Stromal cell of bone marrow (primary cell): ENCODE data around the gene NEURL1.
"Not testable (repeated sequence)": the region's sequence is repeated elsewhere in the genome, so short reads cannot be mapped to it uniquely, and the experiment has no call there.

Source experiments
- DNase-seq: peaks from one replicate; pipeline ENCODE4 v3.0.0-alpha.2; 2012; ENCODE audit warnings: low read depth

The NEURL1 gene

DNA sequence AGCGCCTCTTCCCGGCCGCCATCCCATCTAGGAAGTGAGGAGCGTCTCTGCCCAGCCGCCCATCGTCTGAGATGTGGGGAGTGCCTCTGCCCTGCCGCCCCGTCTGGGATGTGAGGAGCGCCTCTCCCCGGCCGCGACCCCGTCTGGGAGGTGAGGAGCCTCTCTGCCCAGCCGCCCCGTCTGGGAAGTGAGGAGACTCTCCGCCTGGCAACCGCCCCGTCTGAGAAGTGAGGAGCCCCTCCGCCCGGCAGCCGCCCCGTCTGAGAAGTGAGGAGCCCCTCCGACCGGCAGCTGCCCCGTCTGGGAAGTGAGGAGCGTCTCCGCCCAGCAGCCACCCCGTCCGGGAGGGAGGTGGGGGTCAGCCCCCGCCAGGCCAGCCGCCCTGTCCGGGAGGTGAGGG is 113.5 kb downstream of the NEURL1 start:
- DNase-seq: not testable (repeated sequence)

DNA sequence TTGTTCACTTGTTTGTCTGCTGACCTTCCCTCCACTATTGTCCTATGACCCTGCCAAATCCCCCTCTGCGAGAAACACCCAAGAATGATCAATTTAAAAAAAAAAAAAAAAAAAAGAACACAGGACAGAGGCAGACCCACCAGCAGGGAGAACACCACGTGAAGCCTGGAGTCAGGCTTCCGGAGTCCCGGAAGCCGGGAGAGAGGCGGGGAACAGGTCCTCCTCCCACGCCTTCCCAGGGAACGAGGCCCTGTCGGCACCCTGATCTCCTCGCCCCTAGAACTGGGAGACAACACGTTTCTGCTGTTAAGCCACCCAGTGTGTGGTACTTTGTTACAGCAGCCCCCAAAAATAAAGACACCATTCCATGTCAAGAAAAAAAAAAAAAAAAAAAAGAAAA is 114.6 kb downstream of the NEURL1 start:
- DNase-seq: not testable (repeated sequence)

DNA sequence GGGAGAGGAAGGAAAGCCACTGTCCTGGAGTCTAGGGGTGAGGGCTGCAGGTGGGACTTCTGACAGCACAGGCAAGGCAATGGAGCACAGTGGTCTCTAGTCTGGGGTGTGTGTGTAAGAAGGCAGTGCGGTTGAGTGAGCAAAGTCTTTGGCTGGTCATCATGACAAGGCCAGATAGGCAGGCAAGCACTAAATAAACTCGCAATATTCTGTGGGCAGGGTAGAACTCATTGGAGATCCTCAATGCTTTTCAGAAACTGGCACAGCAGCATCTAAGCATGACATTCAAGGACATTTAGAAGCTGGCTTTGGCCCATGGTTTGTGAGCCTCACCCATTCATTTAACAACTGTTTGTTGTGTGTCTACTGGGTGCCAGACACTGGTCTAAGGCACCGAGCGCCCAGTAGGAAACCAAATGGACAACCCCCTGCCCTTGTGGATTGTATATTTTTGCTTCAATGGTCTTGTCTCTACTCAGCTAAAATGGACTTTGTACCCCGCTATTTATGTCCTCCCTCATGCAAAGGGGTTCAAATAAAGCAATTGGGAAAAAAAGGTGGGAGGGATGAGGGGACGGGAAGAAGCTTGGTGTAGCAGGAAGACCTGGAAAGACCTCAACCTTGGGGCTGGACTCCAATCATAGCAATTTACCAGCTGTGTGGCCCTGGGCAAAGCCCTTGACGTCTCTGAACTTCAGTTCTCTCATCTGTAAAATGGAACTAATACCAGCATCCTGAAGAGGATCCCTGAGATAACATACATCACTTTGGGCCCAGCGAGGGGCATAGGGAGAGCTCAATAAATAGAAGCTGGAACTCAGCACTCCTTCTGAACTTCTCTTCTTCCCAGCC is 116.0 kb downstream of the NEURL1 start:
- no peak for DNase-seq

DNA sequence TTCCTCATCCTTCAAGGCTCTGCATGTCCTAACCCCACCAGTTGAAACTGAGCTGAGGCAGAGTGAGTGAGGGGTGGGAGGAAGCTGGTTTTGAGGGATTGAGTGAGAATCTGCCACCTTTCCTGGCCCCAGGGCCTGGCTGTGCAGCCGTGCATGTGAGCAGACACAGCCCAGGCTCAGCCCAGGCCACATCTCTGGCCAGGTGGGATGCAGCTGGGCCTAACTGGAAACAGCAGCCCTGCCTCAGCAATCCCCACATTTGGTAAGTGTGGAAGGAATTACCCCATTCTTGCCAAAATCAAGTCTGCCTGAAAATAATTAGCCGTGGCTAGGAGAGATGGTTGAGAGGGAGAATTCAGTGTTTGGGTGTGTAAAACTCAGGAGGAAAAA is 116.6 kb downstream of the NEURL1 start:
- DNase-seq: no peak

DNA sequence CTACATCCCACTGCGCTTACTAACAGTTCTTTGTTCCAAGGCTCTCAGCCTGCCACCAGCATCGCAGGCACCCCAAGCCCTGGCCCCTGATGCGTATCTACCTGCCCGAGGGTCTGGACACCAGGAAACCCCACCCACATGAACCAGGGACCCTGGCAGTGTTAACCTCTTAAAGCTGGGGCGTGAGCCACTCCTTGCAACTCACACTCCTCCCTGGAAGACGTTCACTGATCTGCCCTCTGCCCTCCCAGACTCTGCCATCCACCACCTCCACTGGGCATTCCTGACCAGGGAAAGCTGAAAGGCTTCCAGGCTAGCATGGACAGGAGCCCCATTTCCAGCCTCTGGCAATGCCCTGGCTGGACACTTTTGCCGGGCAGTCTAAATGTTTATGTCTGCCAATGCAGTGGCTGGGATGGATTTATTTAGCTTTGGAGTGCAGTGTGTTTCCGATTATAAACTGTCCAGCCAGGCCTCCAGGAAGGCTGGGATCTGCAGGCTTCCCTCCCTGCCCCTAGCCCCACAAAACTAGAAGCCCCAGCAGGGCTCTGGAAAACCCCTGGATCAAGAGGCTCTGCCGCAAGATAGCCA is 117.5 kb downstream of the NEURL1 start:
- no peak for DNase-seq

DNA sequence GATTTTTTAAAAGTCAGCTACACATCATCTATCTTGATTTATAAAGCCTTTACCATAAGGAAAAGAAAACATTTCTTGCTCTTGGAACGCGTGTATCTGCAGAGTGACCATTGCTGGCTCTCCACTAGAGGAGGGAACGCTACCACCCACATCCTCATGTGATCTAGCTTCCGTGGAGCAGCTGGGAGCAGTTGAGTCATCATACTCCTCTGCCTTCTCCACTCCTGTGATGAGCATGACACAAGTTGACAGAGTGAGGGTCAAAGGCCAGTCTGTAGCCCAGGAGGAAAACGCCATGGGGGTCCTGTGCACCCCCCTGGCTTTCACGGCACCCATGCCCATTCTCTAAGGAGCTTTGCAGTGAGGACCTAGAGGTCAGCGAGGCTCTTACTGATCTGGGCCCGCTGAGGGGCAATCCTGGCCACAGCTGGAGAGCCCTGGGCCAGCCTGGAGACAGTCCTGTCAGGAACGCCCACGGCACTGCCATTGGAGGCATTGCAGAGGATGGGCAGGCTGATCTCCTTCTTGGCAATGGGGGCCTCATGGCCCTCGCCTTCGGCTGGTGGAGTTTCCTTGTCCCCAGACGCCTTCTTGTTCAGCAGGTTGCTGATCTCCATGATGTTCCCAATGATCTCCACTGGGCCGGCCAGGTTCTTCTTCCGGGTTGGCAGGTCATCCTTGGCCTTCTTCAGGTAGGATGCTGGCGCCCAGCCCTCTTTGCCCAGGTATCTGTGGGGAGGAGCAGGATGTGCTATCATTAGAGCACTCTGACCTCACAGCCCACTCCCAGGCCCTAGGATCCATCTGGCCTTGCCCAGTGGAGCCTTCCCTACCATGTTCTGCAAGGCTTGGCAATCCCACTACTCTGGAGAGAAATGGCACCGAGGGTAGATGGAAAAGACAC is 119.2 kb downstream of the NEURL1 start:
- peak; percentile 72 for DNase-seq

DNA sequence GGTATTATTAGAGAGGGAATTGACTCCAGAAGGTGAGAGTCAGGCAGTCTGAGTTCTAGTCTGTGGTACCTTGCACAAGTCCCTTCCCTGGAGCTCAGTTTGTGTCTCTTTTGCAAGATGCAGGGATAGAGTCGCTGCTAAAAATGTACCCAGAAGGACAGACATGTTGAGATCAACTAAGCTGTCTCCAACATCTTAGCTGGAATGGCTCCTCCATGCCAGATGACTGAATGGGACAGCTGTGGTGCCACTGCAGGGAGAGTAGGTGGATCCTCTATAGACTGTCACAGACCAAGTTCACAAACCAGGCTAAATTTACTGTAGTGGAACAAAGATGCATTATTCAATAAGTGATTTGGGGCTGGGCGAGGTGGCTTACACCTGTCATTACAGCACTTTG is 120.1 kb downstream of the NEURL1 start:
- no peak for DNase-seq

DNA sequence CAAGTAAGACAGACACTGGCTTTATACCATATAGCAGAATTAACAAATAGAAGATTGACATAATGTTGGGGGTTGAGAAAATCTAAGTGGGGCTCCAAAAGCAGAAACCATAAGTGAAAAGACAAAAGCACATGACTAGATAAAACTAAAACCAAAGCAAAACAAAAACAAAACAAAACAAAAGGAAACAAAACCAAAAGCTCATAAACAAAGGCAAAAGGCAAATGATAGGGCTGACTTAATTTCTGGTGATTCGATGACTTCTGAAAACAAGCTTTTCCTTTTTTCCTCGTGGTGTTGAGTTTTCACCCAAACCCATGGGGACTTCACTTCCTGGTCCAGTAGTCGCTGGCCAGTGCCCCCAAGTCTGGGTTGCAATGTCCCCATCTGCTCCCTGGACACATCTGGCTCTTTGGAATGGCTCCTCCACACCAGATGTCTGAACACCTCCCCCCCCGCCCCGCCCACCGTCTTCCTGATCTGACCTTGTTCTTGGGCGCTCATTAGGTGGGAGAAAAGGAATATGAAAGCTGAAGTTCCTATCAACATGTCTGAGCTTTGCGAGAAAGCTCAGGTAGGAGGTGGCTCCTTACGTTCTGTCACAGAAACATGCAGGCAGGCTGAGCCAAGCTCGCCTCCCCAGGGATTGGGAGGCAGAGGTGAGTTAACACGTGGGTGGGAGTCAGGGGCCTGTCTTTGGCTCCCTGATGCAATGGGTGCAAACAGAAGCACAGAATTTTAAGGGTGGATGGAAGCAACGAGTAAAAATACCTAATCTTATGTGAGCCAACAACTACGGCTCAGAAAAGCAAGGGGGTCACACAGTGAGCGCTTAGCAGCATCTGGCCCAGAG is 121.0 kb downstream of the NEURL1 start:
- DNase-seq: no peak

DNA sequence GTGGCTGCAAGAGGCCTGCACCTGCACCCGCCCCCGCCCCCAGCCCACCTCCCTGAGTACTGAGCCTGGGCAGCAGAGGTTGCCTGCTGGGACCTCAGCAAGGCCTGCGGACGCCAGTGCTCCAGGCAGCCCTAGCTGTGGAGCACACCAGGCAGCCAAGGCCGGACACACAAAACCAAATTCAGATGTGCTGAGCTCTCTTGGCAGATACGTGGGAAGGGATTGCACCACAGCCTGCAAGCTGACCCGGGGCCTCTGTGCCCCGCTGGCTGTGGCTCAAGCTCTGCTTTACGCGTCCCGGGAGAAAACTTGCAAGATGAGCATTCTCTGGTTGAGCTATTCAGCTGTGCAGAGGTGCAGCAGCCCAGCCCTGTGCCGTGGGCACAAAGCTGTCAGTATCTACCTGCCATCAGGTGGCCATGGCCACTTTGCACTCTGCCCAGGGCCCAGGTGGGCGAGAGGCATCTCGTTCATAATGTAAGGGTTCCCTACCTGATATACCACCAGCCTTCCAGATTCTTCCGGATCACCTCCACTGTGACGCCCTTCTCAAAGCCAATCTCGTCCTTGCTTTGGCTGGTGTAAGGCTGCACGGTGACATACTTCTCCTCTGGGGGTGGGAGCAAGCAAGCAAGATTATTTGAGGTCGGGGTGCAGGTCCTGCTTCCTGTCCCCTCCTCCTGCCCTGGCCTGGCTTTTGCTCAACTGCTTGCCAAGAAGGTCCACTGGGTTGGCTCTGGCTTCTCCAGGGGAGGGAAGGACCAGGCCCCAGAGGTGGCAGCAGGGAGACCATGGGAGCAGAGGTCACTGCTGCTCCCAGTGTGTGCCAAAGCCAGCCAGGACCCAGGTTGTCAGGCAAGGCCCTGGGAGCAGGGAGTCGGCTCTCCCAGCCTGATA is 123.4 kb downstream of the NEURL1 start:
- peak; percentile 86 for DNase-seq

DNA sequence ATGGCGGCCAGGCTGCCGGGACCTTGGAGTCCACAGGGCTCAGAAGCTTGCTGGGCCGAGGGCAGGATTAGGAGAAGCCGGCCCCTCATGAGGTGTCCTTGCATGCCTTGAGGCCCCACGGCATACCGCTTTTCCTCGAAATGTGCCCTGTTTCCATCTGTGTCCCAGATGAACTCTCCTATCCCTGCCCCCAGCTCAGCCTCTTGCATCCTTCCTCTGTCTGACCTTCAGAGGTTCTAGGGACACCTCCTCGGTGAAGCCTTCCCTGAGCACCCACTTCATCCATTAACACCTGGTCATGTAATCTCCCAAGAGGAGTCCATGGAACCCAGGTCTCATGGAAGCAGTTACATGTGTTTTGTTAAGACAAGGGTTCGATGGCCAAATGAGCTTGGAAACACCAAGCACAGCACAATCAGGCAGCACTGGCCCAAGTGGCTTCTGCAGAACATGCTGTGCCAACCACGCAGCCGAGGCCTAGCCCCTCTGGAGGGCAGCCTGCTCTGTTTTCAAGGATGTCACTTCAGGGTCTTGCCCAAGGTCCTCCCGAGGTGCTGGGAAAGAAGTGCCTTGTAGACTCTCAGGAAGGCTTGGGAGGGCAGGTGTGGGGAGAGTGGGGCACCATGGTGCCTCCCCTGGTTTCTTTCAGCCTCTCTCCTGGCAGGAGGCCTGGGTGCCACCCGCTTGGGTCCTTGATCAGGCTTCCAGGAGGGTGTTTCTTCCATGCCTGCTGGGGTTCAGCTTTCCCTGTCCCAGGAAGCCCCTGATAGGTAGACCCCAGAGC is 124.3 kb downstream of the NEURL1 start:
- no peak for DNase-seq

DNA sequence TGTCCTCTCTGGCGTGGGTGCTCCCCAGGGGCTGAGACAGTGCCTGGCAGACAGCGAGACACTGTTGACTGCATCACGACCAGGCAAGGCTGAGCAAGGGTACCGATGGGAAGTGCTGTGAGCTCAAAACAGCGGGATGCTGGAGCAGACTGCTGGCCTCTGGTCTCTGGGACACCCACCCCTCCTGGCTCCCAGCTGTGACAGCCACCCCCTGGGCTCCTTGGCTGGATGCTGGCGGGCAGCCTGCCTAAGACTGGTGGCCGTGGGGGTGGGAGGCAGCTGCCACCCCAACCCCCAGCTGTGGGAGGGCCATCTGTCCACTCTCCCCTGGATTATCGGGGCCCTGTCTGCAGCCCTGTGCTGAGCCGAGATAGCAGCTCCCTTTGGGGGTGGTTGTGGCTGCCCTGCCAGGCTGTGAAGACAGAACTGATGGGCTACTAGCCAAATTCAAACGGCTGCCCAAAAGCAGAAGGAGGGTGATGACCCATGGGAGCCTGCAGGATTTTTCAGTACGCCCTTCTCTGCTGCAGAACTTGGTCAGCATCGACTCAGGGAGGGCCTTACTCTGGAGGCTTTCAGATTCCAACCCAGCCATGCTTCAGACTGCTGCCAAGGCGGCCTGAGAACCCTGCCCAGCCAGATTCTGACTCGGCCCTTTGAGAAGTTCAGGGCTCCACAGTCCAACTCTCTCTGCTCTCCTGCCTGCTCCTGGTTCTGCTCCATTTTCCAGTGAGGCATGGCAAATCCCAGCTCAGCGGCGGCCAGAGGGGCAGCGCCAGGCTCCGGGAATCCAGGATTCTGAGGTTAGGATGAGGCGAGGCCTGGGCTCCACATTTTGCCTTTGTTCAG is 125.3 kb downstream of the NEURL1 start:
- DNase-seq: peak; percentile 88

DNA sequence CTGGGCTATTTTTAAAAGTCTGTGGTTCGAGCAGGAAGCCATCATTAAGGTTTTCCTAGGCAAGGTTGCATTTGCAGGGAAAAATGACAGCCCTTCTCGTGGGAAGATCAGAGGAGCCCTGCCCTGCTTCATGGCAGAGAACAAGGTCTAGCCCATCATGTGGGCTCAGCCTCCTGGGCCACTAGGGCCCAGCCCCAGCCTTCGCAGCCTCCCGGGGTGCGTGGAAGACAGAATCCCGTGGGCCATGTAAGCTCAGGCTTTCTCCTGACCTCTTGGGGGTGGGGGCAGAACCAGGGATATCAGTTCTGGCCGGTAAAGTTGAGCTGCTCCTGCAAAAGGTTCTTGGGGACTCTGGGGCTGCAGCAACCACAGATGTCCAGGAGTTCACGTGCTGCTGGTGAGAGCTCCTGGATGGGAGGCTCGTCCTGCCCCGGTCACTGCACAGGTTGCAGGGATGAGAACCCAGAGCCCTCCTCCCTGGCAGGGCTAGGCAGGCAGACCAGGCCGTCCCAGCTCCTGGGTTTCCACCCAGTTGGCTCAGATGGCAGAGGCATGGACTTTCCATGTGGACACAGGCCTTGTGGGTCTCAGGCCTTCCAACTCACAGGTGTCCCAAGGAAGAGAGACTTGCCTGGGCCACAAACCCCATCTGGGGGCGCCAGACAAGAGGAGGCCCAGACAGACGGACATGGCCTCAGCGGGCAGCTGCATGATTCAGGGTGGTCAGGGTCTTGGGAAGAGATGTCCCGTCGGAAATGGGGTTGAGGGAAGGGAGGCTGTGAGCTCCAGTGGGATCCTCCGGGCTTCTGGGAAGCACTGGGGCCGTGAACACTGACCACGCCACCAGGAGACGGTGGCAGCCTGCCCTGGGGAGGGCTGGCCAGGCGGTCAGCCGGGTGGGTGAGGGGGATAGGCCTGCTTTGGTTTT is 126.2 kb downstream of the NEURL1 start:
- DNase-seq: no peak

DNA sequence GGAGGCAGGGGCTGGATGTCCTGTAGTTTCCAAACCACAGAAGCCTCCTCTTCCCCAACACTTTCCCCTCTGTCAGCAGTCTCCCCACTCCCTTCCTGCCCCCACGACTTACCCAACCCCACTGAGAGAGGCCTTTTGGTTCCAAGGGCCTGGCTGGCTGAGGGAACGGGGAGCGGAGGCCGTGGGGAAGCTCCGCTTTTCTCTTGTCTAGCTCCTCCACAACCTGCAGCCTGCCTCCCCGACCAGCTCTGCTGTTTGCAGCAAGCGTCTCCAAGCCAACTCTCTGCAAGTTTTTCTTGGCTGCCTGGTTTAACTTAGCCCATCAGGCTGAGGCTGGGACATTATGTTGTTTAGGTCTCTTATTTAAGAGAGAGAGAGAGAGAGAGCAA is 126.8 kb downstream of the NEURL1 start:
- DNase-seq: no peak

DNA sequence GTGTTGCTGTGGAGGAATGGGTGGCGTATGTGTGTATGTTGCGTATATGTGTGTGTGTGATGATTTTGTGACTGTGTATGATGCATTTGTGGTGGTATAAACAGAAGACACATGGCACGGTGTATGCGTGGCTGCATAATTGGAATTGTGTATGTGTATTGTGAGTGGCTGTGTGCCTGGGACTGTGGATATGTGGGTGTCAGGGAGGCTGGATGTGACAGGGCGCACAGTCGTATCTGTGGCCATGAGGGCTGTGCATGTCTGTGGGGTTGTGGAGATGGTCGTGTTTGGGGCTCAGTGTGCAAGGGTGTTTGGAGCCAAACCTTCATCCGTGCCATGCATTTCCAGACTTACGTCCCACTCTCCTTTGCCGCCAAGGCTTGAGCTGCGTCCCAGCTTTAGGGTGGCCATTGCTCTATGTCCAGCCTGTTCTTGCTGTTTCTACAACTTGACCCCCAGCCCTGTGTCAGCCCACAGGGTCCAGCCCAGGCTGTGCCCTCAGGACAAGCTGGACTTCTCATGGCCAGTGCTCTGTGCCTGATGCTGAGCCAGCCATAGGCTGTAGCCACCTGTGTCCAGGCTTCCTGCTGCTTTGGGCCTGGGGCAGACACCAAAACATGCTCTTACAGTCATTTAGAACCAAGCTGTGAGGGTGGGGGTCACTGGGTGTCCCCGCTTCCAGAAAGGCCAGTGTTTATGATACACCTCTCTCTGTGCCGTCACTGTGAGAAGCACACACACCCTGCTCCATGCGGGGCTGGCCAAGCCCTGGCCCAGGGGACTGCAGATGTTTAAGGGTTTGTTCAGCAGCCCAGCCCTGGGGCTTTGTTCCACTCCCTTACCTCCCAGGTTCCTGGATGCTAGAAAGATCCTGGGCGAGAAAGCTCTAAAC is 127.6 kb downstream of the NEURL1 start:
- no peak for DNase-seq

DNA sequence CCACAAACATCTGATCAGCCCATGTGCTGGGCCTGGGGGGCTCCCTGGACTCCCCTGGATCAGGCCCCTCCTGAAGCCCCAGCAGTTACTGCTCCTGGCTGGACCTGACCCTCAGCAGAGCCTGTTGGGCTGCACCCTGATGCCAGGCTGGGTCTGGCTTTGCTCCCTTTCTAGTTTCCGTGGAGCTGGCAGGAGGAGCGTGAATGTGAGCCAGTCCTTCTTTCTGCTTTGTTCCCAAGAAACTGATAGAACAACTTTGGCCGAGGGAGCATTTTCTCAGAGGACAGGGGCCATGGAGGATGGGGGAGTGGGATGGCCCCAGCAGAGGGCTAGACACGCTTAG is 128.2 kb downstream of the NEURL1 start:
- DNase-seq: no peak

DNA sequence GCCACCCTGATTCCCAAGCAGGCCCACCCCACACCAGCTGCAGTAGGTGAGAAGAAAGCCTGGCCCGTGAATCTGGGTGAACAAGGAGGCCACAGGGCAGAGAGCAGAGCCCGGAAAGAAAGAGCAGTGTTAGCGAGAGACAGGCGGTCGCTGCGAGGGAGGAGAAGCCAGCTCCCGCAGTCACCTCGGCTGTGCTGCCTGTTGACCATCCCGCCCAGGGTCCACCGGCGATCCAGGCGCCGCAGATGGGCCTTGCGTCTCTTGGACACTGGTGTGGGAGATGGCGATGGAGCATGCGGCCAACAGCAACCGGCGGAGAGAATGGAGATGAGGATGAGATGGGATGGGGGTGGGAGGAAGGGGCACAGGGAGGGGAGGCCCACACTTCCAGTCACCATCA is 128.8 kb downstream of the NEURL1 start:
- no peak for DNase-seq
